ENCODE measurements around the gene SLC51A. TPM values are rescaled to one million over a fixed set of nuclear protein-coding genes. Genes with fewer than 3 reads are reported as not detected.

Gene SLC51A
- total RNA-seq, 4 donors from 2014 or later: not detected

GRCh38 chr3:196218155-196218712, 1.9 kb downstream of the SLC51A start:
- no peaks in the 10 kb centered on the region for H3K9me3 ChIP-seq
- WGBS: 88% methylated on average over 11 of the region's 13 CpGs
- H3K27ac ChIP-seq: no peak overlapping the region
- H3K4me1 ChIP-seq: peaks cover 24% of the 10 kb centered on the region
- no peaks in the 10 kb centered on the region for H3K36me3 ChIP-seq
- DNase-seq (ENCODE audit: low spot score in 2 of 2): no peak
- no peak overlapping the region for H3K4me3 ChIP-seq
- H3K27me3 ChIP-seq: no peaks in the 10 kb centered on the region
- TF ChIP-seq POLR2AphosphoS5 (IDR thresholded peaks at IDR 0.05) (no peak), CTCF (IDR thresholded peaks at IDR 0.05) (no peak), POLR2A (IDR thresholded peaks at IDR 0.05) (no peak), EP300 (IDR thresholded peaks at IDR 0.05) (no peak)

- TF ChIP-seq CTCF (IDR thresholded peaks at IDR 0.05): no peak
- TF ChIP-seq EP300 (IDR thresholded peaks at IDR 0.05): no peak
- no peak for TF ChIP-seq POLR2A (IDR thresholded peaks at IDR 0.05)
- no peak for TF ChIP-seq POLR2AphosphoS5 (IDR thresholded peaks at IDR 0.05)
- WGBS: 9% methylated on average over 16 of the region's 19 CpGs
- Histone ChIP-seq H3K4me1 (peaks cover 24% of the 10 kb centered on the region), H3K27me3 (no peaks in the 10 kb centered on the region), H3K9me3 (no peaks in the 10 kb centered on the region), H3K27ac (peak overlapping the region; percentile 37), H3K36me3 (no peaks in the 10 kb centered on the region), H3K4me3 (peak overlapping the region; percentile 31)
- peak in 1 of 2 donors; percentile 81 for DNase-seq (ENCODE audit: low spot score in 2 of 2)
Measured at GRCh38 chr3:196219194-196219969, 3.0 kb downstream of the SLC51A start.

GRCh38 chr3:196219970-196220311, 3.6 kb downstream of the SLC51A start:
- no peak for DNase-seq (ENCODE audit: low spot score in 2 of 2)
- Histone ChIP-seq H3K9me3 (no peaks in the 10 kb centered on the region), H3K27ac (no peak overlapping the region), H3K4me1 (peaks cover 24% of the 10 kb centered on the region), H3K4me3 (no peak overlapping the region), H3K36me3 (no peaks in the 10 kb centered on the region), H3K27me3 (no peaks in the 10 kb centered on the region)
- no peak for TF ChIP-seq POLR2A (IDR thresholded peaks at IDR 0.05)
- no peak for TF ChIP-seq POLR2AphosphoS5 (IDR thresholded peaks at IDR 0.05)
- no peak for TF ChIP-seq EP300 (IDR thresholded peaks at IDR 0.05)
- no peak for TF ChIP-seq CTCF (IDR thresholded peaks at IDR 0.05)
- 78% methylated on average over 19 of the region's 19 CpGs for WGBS

- Histone ChIP-seq H3K27ac (no peak overlapping the region), H3K27me3 (no peaks in the 10 kb centered on the region), H3K9me3 (no peaks in the 10 kb centered on the region), H3K4me1 (peaks cover 24% of the 10 kb centered on the region), H3K4me3 (no peak overlapping the region), H3K36me3 (no peaks in the 10 kb centered on the region)
- no peak for DNase-seq (ENCODE audit: low spot score in 2 of 2)
- TF ChIP-seq CTCF (IDR thresholded peaks at IDR 0.05) (no peak), POLR2AphosphoS5 (IDR thresholded peaks at IDR 0.05) (no peak), POLR2A (IDR thresholded peaks at IDR 0.05) (no peak), EP300 (IDR thresholded peaks at IDR 0.05) (no peak)
- WGBS: 57% methylated on average over 10 of the region's 10 CpGs
Measured at GRCh38 chr3:196220587-196220986, 4.3 kb downstream of the SLC51A start.

- H3K27me3 ChIP-seq: no peaks in the 10 kb centered on the region
- H3K9me3 ChIP-seq: no peaks in the 10 kb centered on the region
- no peaks in the 10 kb centered on the region for H3K36me3 ChIP-seq
- no peak overlapping the region for H3K4me3 ChIP-seq
- no peak for TF ChIP-seq EP300 (IDR thresholded peaks at IDR 0.05)
- no peak for TF ChIP-seq POLR2AphosphoS5 (IDR thresholded peaks at IDR 0.05)
- no peak for TF ChIP-seq CTCF (IDR thresholded peaks at IDR 0.05)
- no peak for TF ChIP-seq POLR2A (IDR thresholded peaks at IDR 0.05)
- no peak overlapping the region for H3K27ac ChIP-seq
- H3K4me1 ChIP-seq: peaks cover 23% of the 10 kb centered on the region
- 94% methylated on average over 7 of the region's 7 CpGs for WGBS
- no peak for DNase-seq (ENCODE audit: low spot score in 2 of 2)
Measured at GRCh38 chr3:196220991-196221390, 4.7 kb downstream of the SLC51A start.
